Activated T-helper 1 cell treated with Interleukin-2 at 50 U/mL for 16 hours (primary cell): ENCODE data around the gene GLYATL1.
"Not testable (repeated sequence)": the region's sequence is repeated elsewhere in the genome, so short reads cannot be mapped to it uniquely, and the experiment has no call there.

Source experiments
- DNase-seq: peaks from one replicate; pipeline ENCODE4 v3.0.0-alpha.2; 2020; ENCODE audit warnings: low read depth

Gene GLYATL1

DNA sequence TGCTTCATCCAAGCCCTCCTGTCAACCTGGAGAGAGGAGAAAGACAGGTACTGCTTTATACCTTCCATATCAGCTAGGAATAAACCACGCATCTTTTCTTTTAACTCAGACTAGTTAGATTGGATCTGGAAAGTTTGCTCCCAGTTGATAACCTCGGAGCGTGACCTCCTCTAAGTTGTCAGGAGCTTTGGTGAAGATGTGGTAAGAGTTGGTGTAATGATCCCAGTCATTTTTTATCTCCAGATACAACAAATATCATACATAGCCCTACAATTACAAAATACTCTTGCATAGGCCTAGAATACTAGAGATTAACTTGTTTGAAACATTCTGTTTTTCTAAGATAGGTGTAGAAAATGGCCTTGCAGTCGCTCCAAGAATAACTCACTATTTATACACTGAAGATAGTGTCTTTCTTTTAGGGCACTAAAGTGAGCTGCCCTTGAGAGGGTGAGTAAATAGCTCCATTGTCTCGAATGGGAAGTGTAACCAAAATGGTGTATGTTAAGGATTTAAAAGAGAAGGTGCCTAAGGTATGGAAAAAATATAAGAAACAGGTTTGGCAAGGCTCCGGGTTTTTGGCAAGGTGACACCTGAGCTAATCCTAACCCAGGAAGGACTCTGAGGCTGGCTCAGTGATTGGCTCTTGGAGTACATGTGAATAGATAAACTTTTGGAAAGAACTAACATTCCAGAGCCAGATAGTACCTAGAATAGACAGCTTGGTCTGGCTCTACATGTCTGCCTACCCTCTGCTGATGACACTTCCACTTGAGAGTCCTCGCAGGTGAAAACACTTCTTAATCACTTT is 59.4 kb downstream of the GLYATL1 start:
- no peak for DNase-seq

DNA sequence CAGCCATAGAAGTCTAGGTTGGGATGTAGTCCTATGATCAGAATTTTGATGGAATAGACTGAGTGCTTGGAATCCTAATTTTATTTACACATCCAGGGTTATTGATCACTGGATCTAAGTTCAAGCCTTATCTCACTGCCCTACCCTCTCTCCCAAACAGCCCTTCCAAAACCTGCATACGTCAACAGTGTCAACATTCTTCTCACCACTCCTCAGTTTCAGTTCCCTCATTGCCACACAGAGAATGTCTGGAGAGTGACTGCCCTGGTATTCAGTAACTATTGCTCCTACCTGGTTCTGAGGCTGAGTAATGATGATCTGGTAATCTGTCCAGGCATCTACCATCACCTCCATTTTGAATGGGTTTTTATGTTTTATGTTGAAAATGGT is 60.0 kb downstream of the GLYATL1 start:
- no peak for DNase-seq

DNA sequence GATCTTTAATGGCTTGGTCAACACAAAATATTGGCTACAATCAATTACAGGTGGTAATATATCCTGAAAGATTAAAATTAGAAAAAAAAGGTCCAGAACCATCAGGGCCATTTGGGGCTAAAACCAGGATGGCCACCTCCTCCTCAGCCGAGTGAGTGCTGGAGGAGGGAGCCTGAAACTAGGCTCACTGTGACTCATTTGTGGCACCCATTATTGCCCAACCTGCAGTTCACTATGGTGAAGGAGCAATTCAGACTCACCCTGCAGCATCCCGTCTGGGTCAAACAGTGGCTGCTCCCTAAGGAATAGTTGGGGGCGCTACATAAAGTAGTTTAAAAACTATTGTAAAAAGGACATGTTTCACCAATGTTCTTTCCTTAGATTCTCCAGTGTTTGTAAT is 60.7 kb downstream of the GLYATL1 start:
- no peak for DNase-seq

- DNase-seq: not testable (repeated sequence)
Measured at GRCh38 chr11:59002006-59002405, 62.7 kb downstream of the GLYATL1 start.
